AG09319 (cell line): ENCODE results near the gene CTDSPL.

ENCODE experiments used
- DNase-seq: peaks from one replicate; pipeline ENCODE4 v3.0.0-alpha.2; 2010; ENCODE audit warnings: low read depth; ENCODE audit errors: extremely low read depth
- CTCF ChIP-seq: IDR thresholded peaks from 2 replicates; pipeline ENCODE4 v1.5.1; 2011; ENCODE audit warnings: low read depth, mild to moderate bottlenecking, inconsistent platforms, low read length, moderate library complexity

Gene CTDSPL

GRCh38 chr3:37905987-37906674 is 44.5 kb downstream of the CTDSPL start:
- TF ChIP-seq CTCF: no peak
- DNase-seq: no peak

GRCh38 chr3:37906734-37907282 is 45.1 kb downstream of the CTDSPL start:
- no peak for TF ChIP-seq CTCF
- no peak for DNase-seq

GRCh38 chr3:37907371-37907770 is 45.7 kb downstream of the CTDSPL start:
- no peak for DNase-seq
- no peak for TF ChIP-seq CTCF

- TF ChIP-seq CTCF: no peak
- DNase-seq: no peak
These were observed 46.2 kb downstream of the CTDSPL start for GRCh38 chr3:37907906-37908305.

- TF ChIP-seq CTCF: no peak
- no peak for DNase-seq
These were observed 47.6 kb downstream of the CTDSPL start for GRCh38 chr3:37909067-37909911.

- no peak for DNase-seq
- TF ChIP-seq CTCF: no peak
These were observed 49.2 kb downstream of the CTDSPL start for GRCh38 chr3:37910671-37911400.
